T-helper 2 cell (primary cell): ENCODE results near the gene PPP1R14C.
A peak's percentile ranks its signal among the peaks of the same experiment; 100 is the strongest.

Experiments
- DNase-seq, 5 experiments: peaks; one replicate each; pipeline versions ENCODE4 v3.0.0 to v3.0.0-alpha.2; 2012 to 2022

PPP1R14C gene

GRCh38 chr6:150227281-150227680, 84.4 kb downstream of the PPP1R14C start:
- DNase-seq, result no peak

DNA sequence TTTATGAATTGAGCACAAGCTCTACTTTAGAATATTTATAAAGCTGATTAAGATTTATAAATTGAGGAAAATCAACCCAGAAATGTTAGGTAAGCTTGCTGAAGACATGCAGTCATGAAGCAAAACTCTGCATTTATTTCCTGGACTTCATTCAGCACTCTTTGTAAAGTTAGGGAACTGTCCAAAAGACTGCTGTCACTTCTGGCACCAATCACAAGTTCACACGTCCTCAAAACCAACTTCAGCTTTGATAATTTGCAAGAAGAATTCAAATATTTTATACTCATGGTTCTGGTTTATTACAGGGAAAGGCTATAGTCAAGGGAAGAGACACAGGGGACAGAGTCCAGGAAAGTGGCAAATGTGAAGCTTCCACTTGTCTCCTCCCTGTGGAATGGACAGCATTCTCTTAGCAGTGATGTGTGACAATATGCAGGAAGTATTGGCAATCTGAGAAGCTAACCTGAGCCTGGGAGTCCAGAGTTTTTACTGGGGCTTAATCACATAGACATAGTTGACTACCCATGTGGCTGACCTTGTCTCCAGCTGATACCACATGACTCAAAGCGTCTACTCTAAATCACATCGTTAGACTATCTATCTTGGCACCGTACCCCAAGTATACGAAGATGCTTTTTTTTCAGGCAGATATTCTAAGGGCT, 85.4 kb downstream of the PPP1R14C start:
- no peak for DNase-seq

- no peak for DNase-seq
These were observed 86.8 kb downstream of the PPP1R14C start for GRCh38 chr6:150229436-150230163.

- DNase-seq, result no peak
These were observed 87.3 kb downstream of the PPP1R14C start for GRCh38 chr6:150230164-150230561.

DNA sequence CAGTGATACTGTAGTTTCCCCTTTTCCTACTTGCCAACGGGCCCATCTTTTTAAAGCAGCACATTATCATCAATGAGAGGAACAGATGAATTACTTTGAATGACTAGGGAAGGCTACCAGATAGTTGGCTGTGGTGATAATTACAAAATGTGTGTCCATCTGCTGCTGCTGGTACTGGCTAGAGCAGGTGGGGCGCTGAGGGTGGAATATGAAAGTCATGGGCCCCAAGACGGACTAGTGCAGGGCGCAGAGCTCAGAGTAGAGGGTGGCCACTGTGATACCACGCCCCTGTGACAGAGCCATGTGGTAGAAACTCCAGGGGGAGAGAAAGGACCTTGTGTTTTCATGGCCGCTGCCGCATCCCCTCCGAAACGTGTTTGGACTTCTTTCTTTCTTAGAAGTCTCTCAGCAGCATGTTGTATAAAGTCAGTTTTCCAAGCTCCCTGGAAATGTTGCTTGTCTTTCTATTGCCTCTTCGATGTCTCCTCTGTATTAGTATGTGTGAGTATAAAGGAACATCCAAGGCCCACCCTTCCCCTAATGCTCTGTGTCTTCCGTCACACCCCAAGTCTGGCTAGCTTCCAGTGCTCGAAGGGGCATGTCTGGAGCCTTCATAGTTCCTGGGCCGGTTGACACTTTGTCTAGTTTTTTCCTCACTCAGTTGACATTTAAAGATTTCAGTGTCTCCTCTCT, 88.1 kb downstream of the PPP1R14C start:
- no peak for DNase-seq

- no peak for DNase-seq
These were observed 88.6 kb downstream of the PPP1R14C start for GRCh38 chr6:150231525-150231850.

DNA sequence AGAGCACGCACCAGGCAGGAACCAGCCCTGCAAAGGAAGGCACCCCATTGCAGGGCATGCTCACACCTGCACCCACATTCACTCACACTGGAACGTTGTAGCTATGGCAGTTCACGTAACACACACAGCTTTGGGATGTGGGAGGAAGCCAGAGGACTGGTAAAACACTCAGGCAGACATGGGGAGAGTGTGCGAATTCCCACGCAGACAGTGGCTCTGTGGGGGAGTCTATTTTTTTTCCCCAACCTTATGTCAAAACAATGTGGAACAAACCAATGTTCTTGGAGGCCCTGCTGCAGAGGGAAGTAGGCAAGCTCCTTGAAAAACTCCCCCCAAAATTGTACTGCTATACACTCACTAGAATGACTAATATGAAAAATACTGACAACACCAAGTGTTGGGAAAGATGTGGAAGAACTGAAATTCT, 91.0 kb downstream of the PPP1R14C start:
- DNase-seq, result no peak

DNA sequence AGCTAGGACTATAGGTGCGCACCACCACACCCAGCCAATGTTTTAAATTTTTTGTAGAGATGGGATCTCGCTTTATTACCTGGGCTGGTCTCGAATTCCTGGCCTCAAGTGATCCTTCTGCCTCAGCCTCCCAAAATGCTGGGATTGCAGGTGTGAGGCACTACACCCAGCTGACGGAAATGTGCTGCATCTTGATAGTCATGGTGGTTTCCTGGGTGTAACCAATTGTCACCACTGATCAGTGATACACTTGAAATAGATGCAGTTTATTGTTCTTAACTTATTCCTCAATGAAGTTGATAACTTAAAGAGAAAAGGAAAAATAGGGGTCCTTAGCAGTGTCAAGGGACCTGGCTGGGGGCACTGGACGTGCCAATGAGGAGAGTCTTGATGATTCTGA, 92.4 kb downstream of the PPP1R14C start:
- DNase-seq, result peak in 1 of 5 experiments; percentile 64

- no peak for DNase-seq
These were observed 93.3 kb downstream of the PPP1R14C start for GRCh38 chr6:150236114-150236513.

- DNase-seq, result no peak
These were observed 93.7 kb downstream of the PPP1R14C start for GRCh38 chr6:150236544-150236943.

- no peak for DNase-seq
These were observed 94.8 kb downstream of the PPP1R14C start for GRCh38 chr6:150237626-150238025.

GRCh38 chr6:150238336-150238741, 95.5 kb downstream of the PPP1R14C start:
- no peak for DNase-seq

GRCh38 chr6:150238846-150239407, 96.1 kb downstream of the PPP1R14C start:
- no peak for DNase-seq

DNA sequence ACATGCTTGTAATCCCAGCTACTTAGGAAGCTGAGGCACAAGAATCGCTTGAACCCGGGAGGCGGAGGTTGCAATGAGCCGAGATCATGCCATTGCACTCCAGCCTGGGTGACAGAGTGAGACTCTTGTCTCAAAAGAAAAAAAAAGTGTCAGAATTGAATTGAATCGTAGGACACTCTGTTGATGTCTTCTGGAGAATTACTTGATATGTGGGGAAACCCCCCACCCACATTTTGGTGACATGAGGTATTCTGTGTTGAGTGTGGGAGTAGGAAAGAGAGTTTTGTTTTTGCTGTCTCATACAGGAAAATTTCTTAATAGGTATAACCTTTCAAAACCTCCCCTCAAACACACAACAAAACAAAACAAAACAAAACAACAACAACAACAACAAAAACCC, 98.9 kb downstream of the PPP1R14C start:
- DNase-seq, result peak in 2 of 5 experiments; percentile 41

GRCh38 chr6:150243620-150244314, 100.9 kb downstream of the PPP1R14C start:
- no peak for DNase-seq

DNA sequence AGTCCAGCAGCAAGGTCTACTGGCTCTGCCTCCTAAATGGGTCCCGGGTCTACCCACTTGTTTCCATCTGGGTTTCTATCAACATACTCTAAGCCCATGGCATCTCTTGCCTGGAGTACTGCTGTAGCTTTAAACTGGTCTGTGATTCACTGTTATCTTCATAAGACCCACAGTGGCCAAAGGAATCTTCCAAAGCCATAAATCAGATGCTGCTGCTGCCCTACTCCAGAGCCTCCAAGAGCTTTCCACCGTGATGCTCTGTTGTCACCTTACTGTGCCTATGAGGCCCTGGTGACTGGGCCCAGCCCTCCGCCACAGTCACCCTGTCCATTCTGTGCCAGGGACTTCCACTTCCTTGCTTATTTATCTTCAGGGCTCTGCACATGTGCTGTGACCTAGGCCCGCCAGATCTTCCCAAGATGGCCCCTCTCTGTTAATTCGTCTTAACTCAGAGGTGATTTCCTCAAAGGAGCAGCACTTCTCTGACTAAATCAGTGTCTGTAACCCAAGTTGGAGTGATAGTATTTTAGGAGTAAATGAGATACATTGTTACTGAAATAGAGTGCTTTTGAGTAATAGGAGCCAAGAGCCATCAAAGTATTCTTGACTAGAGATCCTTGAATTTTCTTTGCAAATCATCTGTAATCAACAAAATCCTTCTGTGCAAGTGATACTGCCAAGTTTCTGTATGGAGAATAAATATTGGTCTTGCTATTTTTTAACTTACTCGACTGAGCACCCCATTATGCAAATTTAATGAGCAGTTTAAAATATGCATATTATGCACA, 102.5 kb downstream of the PPP1R14C start:
- DNase-seq, result no peak

DNA sequence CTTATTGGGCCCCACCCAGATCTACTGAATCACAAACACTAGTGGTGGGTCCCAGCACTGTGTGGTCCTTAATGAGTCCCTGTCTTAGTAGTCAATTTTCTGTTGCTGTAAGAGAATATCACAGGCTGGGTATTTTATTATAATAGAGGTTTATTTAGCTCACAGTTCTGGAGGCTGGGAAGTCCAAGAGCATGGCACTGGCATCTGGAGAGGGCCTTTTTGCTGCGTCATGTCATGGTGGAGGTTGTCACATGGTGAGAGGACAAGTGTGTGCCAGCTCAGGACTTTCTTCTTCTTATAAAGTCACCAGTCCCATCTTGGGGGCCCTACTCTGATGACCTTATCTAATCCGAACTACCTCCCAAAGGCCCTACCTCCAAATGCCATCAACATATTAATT, 105.0 kb downstream of the PPP1R14C start:
- no peak for DNase-seq

- DNase-seq, result peak in 1 of 5 experiments; percentile 13
These were observed 105.5 kb downstream of the PPP1R14C start for GRCh38 chr6:150248300-150248699.

DNA sequence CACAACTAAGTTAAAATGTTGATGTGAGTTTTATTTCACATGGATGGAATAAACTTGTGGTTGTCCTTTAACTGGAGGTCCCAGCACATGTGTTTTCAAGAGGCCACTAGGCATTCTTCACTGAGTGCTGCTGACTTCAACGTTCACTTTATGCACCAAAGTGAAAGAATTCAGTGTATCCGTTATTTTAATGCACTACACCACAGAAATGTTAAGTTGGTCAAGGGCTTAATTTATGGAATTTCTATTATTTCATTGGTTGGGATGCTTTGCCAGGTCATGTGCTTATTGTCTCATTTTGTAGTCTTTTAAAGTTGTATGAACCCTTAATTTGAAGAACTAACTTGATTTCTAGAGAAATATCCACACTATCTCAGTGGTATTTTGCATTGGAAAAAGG, 106.4 kb downstream of the PPP1R14C start:
- no peak for DNase-seq

DNA sequence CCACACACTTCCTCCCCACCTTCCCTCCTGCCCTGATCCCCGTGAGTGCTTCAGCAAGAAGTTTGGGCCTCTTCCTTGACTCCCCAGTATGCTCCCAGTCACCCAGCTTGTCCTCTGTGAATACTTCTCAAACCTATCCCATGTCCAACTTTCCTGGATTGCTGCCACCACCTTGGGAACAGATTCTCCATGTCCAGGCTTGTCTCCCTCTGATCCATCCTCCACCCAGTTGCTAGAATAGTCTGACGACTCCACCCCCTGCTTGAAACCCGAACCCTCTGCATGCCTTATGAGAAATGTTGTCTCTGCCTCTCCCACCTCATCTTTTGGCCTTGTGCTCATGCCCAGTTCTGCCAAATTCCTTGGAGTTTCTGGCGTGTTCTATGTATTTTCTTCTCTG, 108.0 kb downstream of the PPP1R14C start:
- no peak for DNase-seq

- DNase-seq, result no peak
These were observed 108.8 kb downstream of the PPP1R14C start for GRCh38 chr6:150251566-150252186.
